GM12874 (cell line): ENCODE results near the gene DPF3.

Experiments used
- CTCF ChIP-seq: IDR thresholded peaks from 2 replicates; pipeline ENCODE4 v1.5.1; 2011; ENCODE audit warnings: low read depth, mild to moderate bottlenecking, control low read depth, low read length, moderate library complexity; ENCODE audit not compliant: insufficient read depth

Gene DPF3

GRCh38 chr14:72699852-72700257, 194.0 kb downstream of the DPF3 start:
- TF ChIP-seq CTCF, result no peak

DNA sequence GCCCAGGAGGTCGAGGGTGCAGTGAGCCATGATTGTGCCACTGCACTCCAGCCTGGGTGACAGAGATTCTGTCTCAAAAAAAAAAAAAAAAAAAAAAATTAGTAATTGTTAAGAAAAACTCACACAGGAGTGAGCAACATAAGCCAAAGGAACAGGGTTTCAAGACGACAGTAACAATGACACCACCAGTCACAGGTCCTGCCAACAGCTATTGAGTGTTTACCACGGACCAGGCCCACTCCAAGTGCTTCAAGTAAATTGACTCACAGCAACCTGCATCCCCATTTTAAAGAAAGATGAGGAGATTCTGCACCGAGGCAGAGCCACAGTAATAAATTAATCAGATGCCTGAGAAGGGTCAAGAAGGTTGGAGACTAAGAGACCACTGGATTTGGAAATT, 194.5 kb downstream of the DPF3 start:
- TF ChIP-seq CTCF, result no peak

DNA sequence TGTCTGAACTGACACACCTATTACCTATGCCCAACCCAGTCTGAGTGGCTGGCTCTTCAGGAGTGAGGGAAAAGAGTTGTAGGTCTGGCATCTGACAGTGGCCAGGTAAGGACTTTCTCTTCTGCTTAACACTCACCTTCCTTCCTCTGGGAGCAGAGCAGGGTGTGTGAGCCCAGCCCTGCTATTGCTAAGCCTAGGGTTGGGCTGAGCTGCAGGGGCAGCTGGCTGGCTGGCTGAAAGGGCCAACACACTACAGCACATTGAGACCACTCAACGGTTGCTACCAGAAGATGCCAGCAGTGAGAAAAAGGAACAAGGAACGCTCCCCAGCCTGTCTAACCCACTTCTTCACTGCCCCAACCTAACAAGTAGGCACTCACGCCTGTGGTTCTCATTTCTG, 201.2 kb downstream of the DPF3 start:
- no peak for TF ChIP-seq CTCF

DNA sequence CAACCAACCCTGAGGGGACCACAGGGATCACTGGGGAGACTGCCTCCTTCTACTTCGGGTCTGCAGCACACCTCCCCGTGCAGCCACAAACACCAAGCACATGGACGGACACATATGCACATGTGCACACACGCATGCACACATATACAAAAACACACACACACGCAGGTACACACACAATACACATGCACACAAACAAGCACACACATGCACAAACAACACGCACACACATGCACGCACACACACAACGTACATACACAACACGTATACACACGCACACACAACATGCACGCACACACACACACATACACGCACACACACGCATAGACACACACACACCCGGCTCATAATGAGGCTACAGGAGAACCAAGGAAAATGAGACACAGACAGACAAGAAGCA, 203.6 kb downstream of the DPF3 start:
- no peak for TF ChIP-seq CTCF

- TF ChIP-seq CTCF, result no peak
Measured at GRCh38 chr14:72688990-72689671, 204.8 kb downstream of the DPF3 start.

DNA sequence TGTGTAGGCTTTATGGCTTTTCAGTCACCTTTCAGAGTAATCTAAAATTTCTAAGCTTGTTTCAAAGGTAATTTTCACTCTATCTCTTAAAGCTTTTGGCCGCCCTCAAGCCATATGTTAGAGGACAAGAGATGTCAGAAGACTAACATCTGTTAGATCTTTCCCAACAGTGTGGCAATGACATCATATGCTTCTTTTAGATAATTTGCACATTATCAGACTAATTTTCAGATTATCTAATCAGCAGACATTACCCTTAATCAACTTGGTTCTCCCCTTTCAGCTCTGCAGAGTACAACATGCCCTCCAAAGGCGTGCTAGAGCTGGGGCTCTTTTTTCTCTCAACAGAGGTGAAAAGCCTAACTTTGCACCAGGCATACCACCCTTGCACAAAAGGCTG, 207.1 kb downstream of the DPF3 start:
- TF ChIP-seq CTCF, result no peak

- TF ChIP-seq CTCF, result no peak
Measured at GRCh38 chr14:72686101-72686500, 207.8 kb downstream of the DPF3 start.
